GM12872 (cell line): Measurements from ENCODE around the gene CALHM2.
A peak's percentile ranks its signal among the peaks of the same experiment; 100 is the strongest.

Experiments
- TF ChIP-seq, protein P1 (sequence below): IDR thresholded peaks from 3 replicates; pipeline ENCODE4 v1.5.1; 2011; ENCODE audit warnings: low read depth, mild to moderate bottlenecking, low read length, moderate library complexity; ENCODE audit not compliant: insufficient read depth

CALHM2 gene

DNA sequence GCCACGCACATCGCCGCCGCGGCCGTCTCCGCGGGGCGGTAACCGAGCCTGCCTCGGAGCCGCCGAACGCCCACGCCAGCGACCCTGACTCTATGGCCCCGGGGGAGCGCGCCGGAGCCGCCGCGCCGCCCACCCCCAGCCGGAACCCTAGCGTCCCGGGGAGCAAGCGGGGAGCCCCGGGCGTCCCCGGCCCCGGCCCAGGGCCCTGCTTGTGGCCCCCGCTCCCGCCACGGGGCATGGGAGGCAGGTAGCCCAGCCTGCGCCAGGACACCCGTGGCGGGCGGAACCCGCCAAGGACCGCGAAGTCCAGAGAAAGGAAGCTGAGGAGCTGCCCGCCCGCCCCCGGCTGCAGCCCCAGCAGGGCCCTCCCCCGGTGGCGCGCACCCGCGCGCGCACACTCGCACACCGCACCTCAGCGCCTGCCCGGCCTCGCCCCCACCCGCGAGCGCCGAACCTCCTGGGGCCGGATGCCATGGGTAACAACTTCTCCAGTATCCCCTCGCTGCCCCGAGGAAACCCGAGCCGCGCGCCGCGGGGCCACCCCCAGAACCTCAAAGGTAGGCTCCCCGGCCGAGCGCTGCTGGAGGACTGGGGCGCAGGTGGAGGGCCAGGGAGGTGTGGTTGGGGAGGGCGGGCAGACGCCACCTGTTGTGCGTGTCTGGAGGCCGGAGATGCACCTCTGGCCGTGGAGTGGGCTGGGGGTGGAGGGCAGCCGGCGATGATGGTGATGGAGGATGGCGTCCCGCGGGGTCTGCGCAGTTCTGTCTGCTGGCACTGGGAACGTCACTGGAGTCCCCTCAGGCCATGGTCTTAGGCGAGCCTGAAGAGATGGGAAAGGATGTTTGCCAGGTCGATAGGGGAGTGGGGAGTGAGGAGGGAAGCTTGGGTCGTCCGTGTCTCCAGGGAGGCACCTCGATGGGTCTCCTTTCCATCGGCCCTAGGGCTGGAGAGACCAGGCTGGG lies 42.0 kb upstream of the CALHM2 start:
- TF ChIP-seq, protein P1, sequence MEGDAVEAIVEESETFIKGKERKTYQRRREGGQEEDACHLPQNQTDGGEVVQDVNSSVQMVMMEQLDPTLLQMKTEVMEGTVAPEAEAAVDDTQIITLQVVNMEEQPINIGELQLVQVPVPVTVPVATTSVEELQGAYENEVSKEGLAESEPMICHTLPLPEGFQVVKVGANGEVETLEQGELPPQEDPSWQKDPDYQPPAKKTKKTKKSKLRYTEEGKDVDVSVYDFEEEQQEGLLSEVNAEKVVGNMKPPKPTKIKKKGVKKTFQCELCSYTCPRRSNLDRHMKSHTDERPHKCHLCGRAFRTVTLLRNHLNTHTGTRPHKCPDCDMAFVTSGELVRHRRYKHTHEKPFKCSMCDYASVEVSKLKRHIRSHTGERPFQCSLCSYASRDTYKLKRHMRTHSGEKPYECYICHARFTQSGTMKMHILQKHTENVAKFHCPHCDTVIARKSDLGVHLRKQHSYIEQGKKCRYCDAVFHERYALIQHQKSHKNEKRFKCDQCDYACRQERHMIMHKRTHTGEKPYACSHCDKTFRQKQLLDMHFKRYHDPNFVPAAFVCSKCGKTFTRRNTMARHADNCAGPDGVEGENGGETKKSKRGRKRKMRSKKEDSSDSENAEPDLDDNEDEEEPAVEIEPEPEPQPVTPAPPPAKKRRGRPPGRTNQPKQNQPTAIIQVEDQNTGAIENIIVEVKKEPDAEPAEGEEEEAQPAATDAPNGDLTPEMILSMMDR, result no peak

- TF ChIP-seq, protein P1, result no peak
Measured at GRCh38 chr10:103493362-103493915, 41.3 kb upstream of the CALHM2 start, which contains the start of gene NEURL1. Gene NEURL1, plus strand, starts transcription at chr10:103493705. Its CDS starts 683 bp downstream, at chr10:103494388.

GRCh38 chr10:103492655-103493261 lies 40.6 kb upstream of the CALHM2 start:
- TF ChIP-seq, protein P1, result no peak

DNA sequence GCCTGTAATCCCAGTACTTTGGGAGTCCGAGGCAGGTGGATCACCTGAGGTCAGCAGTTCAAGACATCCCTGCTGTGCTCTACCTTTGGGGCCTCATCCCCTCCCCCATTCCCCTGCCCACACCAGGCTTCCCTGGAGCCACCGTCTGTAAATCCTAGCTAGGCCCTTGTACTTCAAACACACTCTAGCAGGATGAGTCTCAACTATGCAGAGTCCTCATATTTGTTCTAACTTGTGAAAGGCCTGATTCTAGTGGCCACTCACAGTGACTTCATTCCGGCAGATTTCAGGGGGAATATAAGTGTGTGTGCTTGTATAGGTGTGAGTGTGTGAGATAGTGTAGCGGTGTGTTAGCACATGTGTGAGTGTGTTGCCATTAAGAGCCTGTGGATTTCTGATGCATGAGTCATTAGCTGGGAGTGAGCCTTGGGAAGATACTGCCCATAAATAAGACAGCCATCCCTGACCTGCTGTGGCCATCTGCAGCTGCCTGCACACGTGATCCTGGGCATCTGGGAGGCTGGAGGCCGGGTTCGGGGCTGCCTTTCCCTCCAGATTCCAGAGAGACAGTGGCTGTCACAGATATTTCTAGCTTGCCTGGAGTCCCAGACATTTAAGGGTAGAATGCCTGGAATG lies 39.7 kb upstream of the CALHM2 start:
- TF ChIP-seq, protein P1, result no peak

GRCh38 chr10:103490986-103491314 lies 38.8 kb upstream of the CALHM2 start:
- TF ChIP-seq, protein P1, result no peak

GRCh38 chr10:103487410-103487708 lies 35.2 kb upstream of the CALHM2 start:
- TF ChIP-seq, protein P1, result no peak

GRCh38 chr10:103481974-103482531 lies 29.9 kb upstream of the CALHM2 start:
- TF ChIP-seq, protein P1, result peak; percentile 79
